ENCODE data around the gene LLGL2.

The LLGL2 gene

DNA sequence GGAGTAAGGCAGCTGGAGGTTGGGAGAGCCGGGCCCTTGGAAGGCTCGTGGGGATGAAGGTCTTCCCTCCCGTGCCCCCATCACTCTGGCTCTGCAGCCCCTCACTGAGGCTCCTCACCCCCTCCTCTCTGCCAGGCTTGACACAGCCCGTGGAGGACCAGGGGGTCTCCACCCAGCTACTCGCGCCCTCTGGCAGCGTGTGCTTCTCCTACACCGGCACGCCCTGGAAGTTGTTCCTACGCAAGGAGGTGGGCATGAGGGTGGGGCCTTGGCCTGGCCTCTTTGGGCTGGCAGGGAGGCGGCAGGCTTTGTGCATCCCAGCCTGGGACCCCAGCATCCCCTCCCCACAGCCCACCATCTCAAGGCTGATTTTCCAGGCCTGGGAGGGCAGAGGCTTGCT, 92.2 kb downstream of the LLGL2 start:
- Histone ChIP-seq H3K36me3 (ENCODE audit: control insufficient read depth, insufficient read depth, low read length) (no peaks in the 10 kb centered on the region), H3K4me3 (replicated peaks; ENCODE audit: low read depth, low read length) (no peak overlapping the region), H3K27me3 (replicated peaks; ENCODE audit: control insufficient read depth, insufficient read depth, low read length) (no peaks in the 10 kb centered on the region; the same call in 1 of the 2 replicates)
- TF ChIP-seq, protein P1, sequence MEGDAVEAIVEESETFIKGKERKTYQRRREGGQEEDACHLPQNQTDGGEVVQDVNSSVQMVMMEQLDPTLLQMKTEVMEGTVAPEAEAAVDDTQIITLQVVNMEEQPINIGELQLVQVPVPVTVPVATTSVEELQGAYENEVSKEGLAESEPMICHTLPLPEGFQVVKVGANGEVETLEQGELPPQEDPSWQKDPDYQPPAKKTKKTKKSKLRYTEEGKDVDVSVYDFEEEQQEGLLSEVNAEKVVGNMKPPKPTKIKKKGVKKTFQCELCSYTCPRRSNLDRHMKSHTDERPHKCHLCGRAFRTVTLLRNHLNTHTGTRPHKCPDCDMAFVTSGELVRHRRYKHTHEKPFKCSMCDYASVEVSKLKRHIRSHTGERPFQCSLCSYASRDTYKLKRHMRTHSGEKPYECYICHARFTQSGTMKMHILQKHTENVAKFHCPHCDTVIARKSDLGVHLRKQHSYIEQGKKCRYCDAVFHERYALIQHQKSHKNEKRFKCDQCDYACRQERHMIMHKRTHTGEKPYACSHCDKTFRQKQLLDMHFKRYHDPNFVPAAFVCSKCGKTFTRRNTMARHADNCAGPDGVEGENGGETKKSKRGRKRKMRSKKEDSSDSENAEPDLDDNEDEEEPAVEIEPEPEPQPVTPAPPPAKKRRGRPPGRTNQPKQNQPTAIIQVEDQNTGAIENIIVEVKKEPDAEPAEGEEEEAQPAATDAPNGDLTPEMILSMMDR (IDR thresholded peaks at IDR 0.05; ENCODE audit: insufficient read depth, low read length, poor library complexity, severe bottlenecking), result no peak
- DNase-seq (ENCODE audit: extremely low read depth, insufficient read length), result no peak

DNA sequence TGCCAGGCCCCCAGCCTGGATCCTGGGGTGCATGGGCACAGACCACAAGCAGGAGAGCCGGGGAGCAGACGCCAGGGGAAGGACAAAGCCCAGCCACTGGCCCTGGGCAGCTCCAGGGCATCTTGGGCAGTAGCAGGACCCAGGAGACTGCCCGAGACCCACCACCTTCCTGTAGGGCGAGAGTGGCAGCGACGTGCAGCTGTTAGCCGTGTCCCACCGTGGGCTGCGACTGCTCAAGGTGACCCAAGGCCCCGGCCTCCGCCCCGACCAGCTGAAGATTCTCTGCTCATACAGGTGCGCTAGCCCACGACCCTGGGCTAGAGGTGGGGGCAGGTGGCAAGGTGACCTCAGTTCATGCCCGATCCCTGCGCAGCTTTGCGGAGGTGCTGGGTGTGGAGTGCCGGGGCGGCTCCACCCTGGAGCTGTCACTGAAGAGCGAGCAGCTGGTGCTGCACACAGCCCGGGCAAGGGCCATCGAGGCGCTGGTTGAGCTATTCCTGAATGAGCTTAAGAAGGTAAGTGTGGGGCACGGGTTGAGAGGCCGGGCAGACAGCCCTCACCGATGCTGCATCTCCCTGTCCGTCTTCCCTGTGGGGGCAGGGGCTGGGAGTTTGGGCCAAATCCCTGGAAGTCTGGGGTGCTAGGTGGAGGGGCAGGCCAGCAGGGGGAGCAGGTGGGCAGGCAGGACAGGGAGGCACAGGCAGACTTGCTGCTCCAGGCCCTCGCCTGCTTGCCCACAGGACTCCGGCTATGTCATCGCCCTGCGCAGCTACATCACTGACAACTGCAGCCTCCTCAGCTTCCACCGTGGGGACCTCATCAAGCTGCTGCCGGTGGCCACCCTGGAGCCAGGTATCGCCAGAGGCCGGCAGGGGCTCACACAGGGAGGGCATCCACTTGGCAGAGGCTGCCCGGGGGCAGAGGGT, 94.3 kb downstream of the LLGL2 start:
- no peak for DNase-seq (ENCODE audit: extremely low read depth, insufficient read length)
- Histone ChIP-seq H3K27me3 (replicated peaks; ENCODE audit: control insufficient read depth, insufficient read depth, low read length) (no peaks in the 10 kb centered on the region; the same call in 1 of the 2 replicates), H3K36me3 (ENCODE audit: control insufficient read depth, insufficient read depth, low read length) (no peaks in the 10 kb centered on the region), H3K4me3 (replicated peaks; ENCODE audit: low read depth, low read length) (no peak overlapping the region)
- TF ChIP-seq, protein P1 (IDR thresholded peaks at IDR 0.05; ENCODE audit: insufficient read depth, low read length, poor library complexity, severe bottlenecking), result peak; percentile 70

DNA sequence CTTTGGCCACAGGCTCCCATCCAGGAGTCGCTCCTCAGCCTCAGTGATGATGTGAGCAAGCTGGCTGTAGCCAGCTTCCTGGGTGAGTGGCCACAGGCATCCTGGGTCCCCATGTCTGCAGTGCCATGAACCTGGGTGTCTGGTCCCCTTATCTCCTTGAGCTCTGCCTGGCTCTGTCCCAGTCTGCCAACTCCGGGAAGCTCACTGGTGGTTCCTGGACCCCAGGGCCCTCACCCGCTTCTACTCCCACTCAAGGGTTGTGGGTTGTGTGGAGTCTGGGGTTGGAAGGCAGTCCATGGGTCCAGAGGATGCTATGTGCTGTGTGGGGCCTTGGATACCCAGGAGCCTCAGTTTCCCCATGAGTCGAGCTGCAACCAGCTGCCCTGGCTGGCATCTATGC, 96.0 kb downstream of the LLGL2 start:
- no peak for DNase-seq (ENCODE audit: extremely low read depth, insufficient read length)
- Histone ChIP-seq H3K36me3 (ENCODE audit: control insufficient read depth, insufficient read depth, low read length) (no peaks in the 10 kb centered on the region), H3K4me3 (replicated peaks; ENCODE audit: low read depth, low read length) (no peak overlapping the region), H3K27me3 (replicated peaks; ENCODE audit: control insufficient read depth, insufficient read depth, low read length) (no peaks in the 10 kb centered on the region; the same call in 1 of the 2 replicates)
- TF ChIP-seq, protein P1 (IDR thresholded peaks at IDR 0.05; ENCODE audit: insufficient read depth, low read length, poor library complexity, severe bottlenecking), result no peak

DNA sequence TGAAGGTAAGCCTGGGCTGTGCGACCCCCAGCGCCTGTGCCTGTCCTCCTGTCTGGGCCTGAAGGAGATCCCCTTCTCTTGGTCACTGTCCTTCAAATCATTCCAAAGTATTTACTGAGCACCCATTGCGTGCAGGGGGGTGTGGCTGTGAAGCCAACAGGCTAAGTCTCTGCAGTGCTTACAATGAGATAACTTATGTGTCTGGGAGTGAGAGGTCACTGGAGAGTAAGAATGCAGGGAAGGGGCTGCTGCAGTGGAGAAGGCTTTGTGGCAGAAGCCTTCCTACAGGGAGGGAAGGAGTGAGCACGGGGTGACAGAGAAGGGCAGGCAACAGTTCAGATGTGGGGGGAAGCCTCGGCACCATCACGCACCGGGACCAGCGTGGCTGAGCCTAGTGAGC, 96.6 kb downstream of the LLGL2 start:
- TF ChIP-seq, protein P1 (IDR thresholded peaks at IDR 0.05; ENCODE audit: insufficient read depth, low read length, poor library complexity, severe bottlenecking), result no peak
- H3K4me3 ChIP-seq (replicated peaks; ENCODE audit: low read depth, low read length), result no peak overlapping the region
- H3K36me3 ChIP-seq (ENCODE audit: control insufficient read depth, insufficient read depth, low read length), result no peaks in the 10 kb centered on the region
- DNase-seq (ENCODE audit: extremely low read depth, insufficient read length), result no peak
- H3K27me3 ChIP-seq (replicated peaks; ENCODE audit: control insufficient read depth, insufficient read depth, low read length), result no peaks in the 10 kb centered on the region

DNA sequence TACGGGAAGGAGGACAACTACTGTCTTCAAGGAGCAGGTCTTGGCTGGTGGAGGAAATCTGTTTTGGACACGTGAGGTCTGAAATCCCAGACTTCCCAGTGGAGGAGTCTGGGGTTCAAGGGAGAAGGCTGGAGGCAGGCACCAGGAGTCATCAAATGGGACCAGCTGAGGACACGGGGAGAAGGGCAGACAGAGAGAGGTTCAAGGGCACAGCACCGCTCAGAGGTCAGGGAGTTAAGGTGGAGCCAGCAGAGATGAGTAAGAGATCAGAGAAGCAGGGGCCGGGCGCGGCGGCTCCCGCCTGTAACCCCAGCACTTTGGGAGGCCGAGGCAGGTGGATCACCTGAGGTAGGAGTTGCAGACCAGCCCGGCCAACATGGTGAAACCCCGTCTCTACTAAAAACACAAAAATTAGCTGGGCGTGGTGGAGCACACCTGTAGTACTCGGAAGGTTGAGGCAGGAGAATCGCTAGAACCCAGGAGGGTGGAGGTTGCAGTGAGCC, 97.3 kb downstream of the LLGL2 start:
- Histone ChIP-seq H3K27me3 (replicated peaks; ENCODE audit: control insufficient read depth, insufficient read depth, low read length) (no peaks in the 10 kb centered on the region), H3K4me3 (replicated peaks; ENCODE audit: low read depth, low read length) (no peak overlapping the region), H3K36me3 (ENCODE audit: control insufficient read depth, insufficient read depth, low read length) (no peaks in the 10 kb centered on the region)
- TF ChIP-seq, protein P1 (IDR thresholded peaks at IDR 0.05; ENCODE audit: insufficient read depth, low read length, poor library complexity, severe bottlenecking), result no peak
- no peak for DNase-seq (ENCODE audit: extremely low read depth, insufficient read length)
